Omental fat pad (tissue), 4 donors: ENCODE measurements around the gene SPINK7. TPM values are rescaled to one million over a fixed set of nuclear protein-coding genes. Genes with fewer than 3 reads are reported as not detected.

Source experiments
- ATAC-seq: fragments of 150-250 bp; one replicate; pipeline ENCODE4 v1.9.1; 2016; ENCODE audit warnings: mild to moderate bottlenecking, moderate library complexity; ENCODE audit not compliant: low FRiP score
- DNase-seq: peaks from one replicate; pipeline ENCODE4 v3.0.0-alpha.2; 2019; ENCODE audit warnings: low spot score
- total RNA-seq, 4 donors: library from RNA; depleted of rRNA; stranded (reverse); fragments of >200 nt; gene quantifications; one replicate each; pipeline ENCODE4 v1.1.0, GENCODE V29; 2016
- TF ChIP-seq, protein P1 (sequence below), 3 donors: fragments of 450-650 bp; IDR thresholded peaks; one replicate each; pipeline ENCODE4 v1.5.1; 2016 to 2017; ENCODE audit warnings: antibody characterized with exemption in 3 of 3, mild to moderate bottlenecking in 3 of 3, moderate library complexity in 2 of 3

The SPINK7 gene
- total RNA-seq, 4 donors from 2014 or later, result not detected

DNA sequence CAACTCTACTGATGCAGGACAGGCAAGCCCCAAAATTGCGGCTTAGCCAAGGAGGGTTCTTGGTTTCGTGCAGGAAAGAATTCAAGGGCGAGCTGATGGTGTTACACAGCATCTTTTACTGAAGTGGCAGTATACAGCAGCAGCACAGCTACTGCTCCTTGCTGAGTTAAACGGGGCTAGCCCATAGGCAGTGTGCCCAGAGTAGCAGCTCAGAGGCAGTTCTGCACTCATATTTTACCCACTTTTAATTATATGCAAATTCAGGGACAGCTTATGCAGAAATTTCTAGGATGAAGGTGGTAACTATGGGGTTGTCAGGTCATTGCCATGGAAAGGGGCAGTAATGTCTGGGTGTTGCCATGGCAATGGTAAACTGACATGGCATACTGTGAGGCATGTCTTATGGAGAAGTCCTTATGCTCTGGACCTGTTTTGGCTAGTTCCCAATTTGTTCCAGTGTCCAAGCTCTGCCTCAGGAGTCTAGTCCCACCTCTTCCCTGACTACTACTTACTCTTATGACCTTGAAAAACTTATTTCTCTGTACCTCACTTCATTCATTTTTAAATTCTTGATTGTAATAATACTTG lies 21.1 kb downstream of the SPINK7 start:
- no peak for DNase-seq
- TF ChIP-seq, protein P1, sequence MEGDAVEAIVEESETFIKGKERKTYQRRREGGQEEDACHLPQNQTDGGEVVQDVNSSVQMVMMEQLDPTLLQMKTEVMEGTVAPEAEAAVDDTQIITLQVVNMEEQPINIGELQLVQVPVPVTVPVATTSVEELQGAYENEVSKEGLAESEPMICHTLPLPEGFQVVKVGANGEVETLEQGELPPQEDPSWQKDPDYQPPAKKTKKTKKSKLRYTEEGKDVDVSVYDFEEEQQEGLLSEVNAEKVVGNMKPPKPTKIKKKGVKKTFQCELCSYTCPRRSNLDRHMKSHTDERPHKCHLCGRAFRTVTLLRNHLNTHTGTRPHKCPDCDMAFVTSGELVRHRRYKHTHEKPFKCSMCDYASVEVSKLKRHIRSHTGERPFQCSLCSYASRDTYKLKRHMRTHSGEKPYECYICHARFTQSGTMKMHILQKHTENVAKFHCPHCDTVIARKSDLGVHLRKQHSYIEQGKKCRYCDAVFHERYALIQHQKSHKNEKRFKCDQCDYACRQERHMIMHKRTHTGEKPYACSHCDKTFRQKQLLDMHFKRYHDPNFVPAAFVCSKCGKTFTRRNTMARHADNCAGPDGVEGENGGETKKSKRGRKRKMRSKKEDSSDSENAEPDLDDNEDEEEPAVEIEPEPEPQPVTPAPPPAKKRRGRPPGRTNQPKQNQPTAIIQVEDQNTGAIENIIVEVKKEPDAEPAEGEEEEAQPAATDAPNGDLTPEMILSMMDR (IDR thresholded peaks at IDR 0.05), result no peak
- ATAC-seq, result no peak

DNA sequence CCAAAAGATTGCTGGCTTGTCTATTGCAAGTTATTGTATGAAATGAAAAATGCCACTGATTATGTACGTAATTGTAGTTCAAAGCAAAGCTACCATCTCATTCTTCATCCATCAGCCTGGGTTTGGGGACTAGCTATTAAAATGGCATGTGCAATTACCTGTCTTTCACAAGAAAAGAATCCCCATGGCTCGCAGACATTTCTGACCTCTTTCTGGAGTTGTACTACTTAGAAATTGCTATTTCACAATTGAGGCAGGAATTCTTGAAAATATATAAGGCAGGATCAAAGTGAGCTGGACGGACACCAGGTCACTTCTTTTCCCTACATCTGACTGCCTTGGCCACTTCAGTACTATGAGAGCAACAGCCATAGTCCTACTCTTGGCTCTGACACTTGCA lies 23.0 kb downstream of the SPINK7 start, which contains the start of gene SPINK9:
Gene SPINK9 (plus strand): TSS at position 301 of the 400 bp plus-strand sequence. CDS start 55 bp downstream, at position 356.
- ATAC-seq (no peak), DNase-seq (no peak)
- TF ChIP-seq, protein P1 (IDR thresholded peaks at IDR 0.05), result no peak

GRCh38 chr5:148336704-148337435 lies 24.6 kb downstream of the SPINK7 start:
- no peak for DNase-seq
- TF ChIP-seq, protein P1 (IDR thresholded peaks at IDR 0.05), result no peak
- ATAC-seq, result no peak

DNA sequence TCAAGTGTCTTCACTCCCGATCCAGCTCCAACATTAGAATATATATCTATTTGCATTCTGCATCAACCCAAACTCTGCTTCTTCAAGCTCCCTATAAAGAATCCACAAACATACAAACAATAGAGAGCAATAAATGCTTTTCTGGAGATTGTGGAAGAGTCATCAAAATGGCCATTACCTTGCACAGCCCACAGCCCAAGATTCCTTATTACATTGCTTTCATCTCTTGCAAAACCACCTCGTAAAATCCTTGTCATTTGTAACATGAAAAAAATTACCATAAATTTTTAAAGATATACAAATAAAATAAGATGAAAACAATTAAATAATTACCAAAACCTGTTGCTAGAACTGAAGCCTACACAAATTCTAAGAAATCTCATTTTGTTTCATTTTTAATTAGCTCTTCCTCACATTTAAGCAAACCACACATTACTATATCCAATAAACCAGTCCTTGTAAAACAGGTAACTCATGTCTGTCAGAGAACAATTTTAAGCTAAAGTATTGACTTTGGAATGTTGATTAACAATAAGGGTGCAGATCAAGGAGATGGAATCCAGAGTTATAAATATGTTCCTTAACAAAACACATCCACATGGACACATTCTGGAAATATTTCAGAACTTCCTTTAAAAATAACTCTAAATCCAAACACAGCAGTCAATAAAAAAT lies 30.3 kb downstream of the SPINK7 start:
- DNase-seq (no peak), ATAC-seq (no peak)
- TF ChIP-seq, protein P1 (IDR thresholded peaks at IDR 0.05), result no peak

GRCh38 chr5:148343046-148343407 lies 30.8 kb downstream of the SPINK7 start:
- ATAC-seq (no peak), DNase-seq (no peak)
- TF ChIP-seq, protein P1 (IDR thresholded peaks at IDR 0.05), result no peak

- DNase-seq (no peak), ATAC-seq (no peak)
- TF ChIP-seq, protein P1 (IDR thresholded peaks at IDR 0.05), result no peak
Observed at GRCh38 chr5:148343603-148344487, 31.6 kb downstream of the SPINK7 start.
